ENCODE results near the gene MBD5.

DNA sequence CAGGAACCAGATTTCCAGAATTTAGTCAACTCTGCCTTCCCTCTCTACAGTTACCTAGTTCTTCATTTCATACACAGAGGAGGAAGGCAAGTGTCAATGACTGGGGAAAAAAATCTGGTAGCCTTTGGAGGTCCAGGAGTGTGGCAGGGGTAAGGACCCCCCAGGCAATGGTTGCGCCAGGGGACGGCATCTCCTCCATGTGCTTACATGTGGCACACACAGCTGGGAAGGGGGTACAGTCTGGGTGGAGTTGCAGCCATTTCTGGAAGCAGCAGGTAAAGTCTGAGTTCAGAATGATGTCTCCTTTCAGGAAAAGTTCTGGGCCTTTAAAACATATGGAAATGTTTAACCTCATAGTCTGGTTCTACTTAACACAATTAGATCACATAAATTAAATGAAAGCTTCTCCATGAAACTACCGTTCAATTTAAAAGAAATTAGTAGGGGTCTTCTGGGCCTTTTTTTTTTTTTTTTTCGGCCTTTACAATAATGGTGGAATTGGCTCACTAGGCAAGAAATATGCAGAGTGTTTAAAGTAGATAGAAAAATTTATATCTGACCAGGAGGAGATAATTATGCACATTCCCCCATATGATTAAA lies 470.0 kb downstream of the MBD5 start:
- no peak for TF ChIP-seq CTCF (conservative IDR thresholded peaks at IDR 0.05; ENCODE audit: low read length)
- TF ChIP-seq EZH2phosphoT487 (IDR thresholded peaks at IDR 0.05; ENCODE audit: borderline replicate concordance, low read depth, low read length): no peak
